H1 (cell line): ENCODE measurements around the gene CD7. TPM values are rescaled to one million over a fixed set of nuclear protein-coding genes. Genes with fewer than 3 reads are reported as not detected.

Experiments
- CTCF ChIA-PET: fragments of 300-600 bp; sonication (Branson Sonifier 250); formaldehyde crosslinking; loops from one replicate; lab custom pipeline; 2021; ENCODE audit not compliant: partially characterized antibody; lab: Charles Lee
- POLR2A ChIA-PET: fragments of 300-600 bp; sonication (Branson Sonifier 250); formaldehyde crosslinking; loops from one replicate; lab custom pipeline; 2021; ENCODE audit warnings: inconsistent platforms; ENCODE audit not compliant: partially characterized antibody; lab: Charles Lee
- DNase-seq, 2 experiments: peaks; one replicate each; pipeline versions ENCODE4 v3.0.0 to v3.0.0-alpha.2; 2010 to 2022; ENCODE audit warnings: low spot score in 2 of 2, low read depth in 1 of 2, mixed read lengths in 1 of 2
- FAIRE-seq: peaks from 2 replicates; lab custom pipeline; 2011; peaks lifted over from hg19 to GRCh38; lab: Jason Lieb, UNC
- H2AFZ ChIP-seq: 2 replicates; pipeline ENCODE4 v1.8.1; 2012; ENCODE audit warnings: low read length, inconsistent platforms
- H2AK5ac ChIP-seq: 2 replicates; pipeline ENCODE4 v1.6.1; 2013; ENCODE audit warnings: low read depth, low read length
- H2BK120ac ChIP-seq: replicated peaks from 2 replicates; pipeline ENCODE3; 2013; ENCODE audit warnings: low read depth, low read length, inconsistent platforms
- H2BK12ac ChIP-seq: 2 replicates; pipeline ENCODE4 v1.6.1; 2013; ENCODE audit warnings: low read depth, low read length
- H2BK15ac ChIP-seq: 2 replicates; pipeline ENCODE4 v1.6.1; 2013; ENCODE audit warnings: low read length
- H2BK20ac ChIP-seq: 2 replicates; pipeline ENCODE4 v1.6.1; 2013; ENCODE audit warnings: low read length
- H2BK5ac ChIP-seq: 2 replicates; pipeline ENCODE4 v1.6.1; 2013; ENCODE audit warnings: low read depth, low read length
- H3K14ac ChIP-seq: 2 replicates; pipeline ENCODE4 v1.6.1; 2013; ENCODE audit warnings: inconsistent platforms; ENCODE audit not compliant: insufficient read length
- H3K18ac ChIP-seq: 2 replicates; pipeline ENCODE4 v1.6.1; 2013; ENCODE audit warnings: low read length; ENCODE audit errors: extremely low read depth
- H3K23ac ChIP-seq: 2 replicates; pipeline ENCODE4 v1.6.1; 2013; ENCODE audit warnings: inconsistent platforms; ENCODE audit not compliant: insufficient read length
- H3K23me2 ChIP-seq: 2 replicates; pipeline ENCODE4 v1.6.1; 2013; ENCODE audit warnings: low read depth, low read length
- H3K27ac ChIP-seq: 2 replicates; pipeline ENCODE4 v1.6.1; 2011; ENCODE audit warnings: low read depth, low read length, inconsistent platforms
- H3K27me3 ChIP-seq, 4 experiments: replicated peaks in 1 of 4; 1 replicate in 1 of 4; 2 replicates in 3 of 4; pipeline versions ENCODE4 v1.6.1 to v1.8.1; 2011 to 2013; ENCODE audit warnings: low read length in 3 of 4, mild to moderate bottlenecking in 3 of 4, inconsistent platforms in 2 of 4, mixed read lengths in 2 of 4, moderate library complexity in 1 of 4; ENCODE audit not compliant: control insufficient read depth in 3 of 4, insufficient read depth in 3 of 4; ENCODE audit errors: extremely low read depth in 1 of 4
- H3K36me3 ChIP-seq, 4 experiments: 2 replicates each; pipeline versions ENCODE4 v1.6.1 to v1.8.1; 2011 to 2013; ENCODE audit warnings: mild to moderate bottlenecking in 4 of 4, low read length in 3 of 4, moderate library complexity in 2 of 4, control low read depth in 1 of 4, inconsistent platforms in 1 of 4; ENCODE audit not compliant: insufficient read depth in 4 of 4, control insufficient read depth in 2 of 4
- H3K4ac ChIP-seq: replicated peaks from 2 replicates; pipeline ENCODE3; 2013; ENCODE audit warnings: low read length, low read depth, mixed read lengths, inconsistent platforms; ENCODE audit not compliant: insufficient read length
- H3K4me1 ChIP-seq, 4 experiments: replicated peaks in 1 of 4; 1 replicate in 1 of 4; 2 replicates in 3 of 4; pipeline versions ENCODE4 v1.6.1 to v1.8.1; 2011 to 2013; ENCODE audit warnings: low read length in 3 of 4, inconsistent platforms in 2 of 4, mixed read lengths in 1 of 4; ENCODE audit not compliant: insufficient read depth in 4 of 4, control insufficient read depth in 3 of 4
- H3K4me2 ChIP-seq, 2 experiments: 2 replicates each; pipeline versions ENCODE4 v1.6.1 to v1.8.1; 2011 to 2013; ENCODE audit warnings: low read depth in 2 of 2, low read length in 2 of 2, control low read depth in 1 of 2, inconsistent platforms in 1 of 2, mild to moderate bottlenecking in 1 of 2; ENCODE audit not compliant: insufficient read depth in 1 of 2
- H3K4me3 ChIP-seq, 4 experiments: fragments of 200-600, 300-600 bp in 1 of 4; sonication (generic), shearing (Covaris generic), sonication (Bioruptor Twin) in 1 of 4; 2 replicates each; pipeline versions ENCODE4 v1.5.1 to v1.8.1; 2011 to 2016; ENCODE audit warnings: low read length in 4 of 4, low read depth in 3 of 4, control low read depth in 2 of 4, inconsistent platforms in 2 of 4, mild to moderate bottlenecking in 2 of 4, mixed read lengths in 1 of 4, moderate library complexity in 1 of 4; ENCODE audit not compliant: insufficient read depth in 2 of 4; ENCODE audit errors: extremely low read depth in 1 of 4
- H3K56ac ChIP-seq: replicated peaks from 2 replicates; pipeline ENCODE3; 2013; ENCODE audit warnings: low read depth, mild to moderate bottlenecking, mixed read lengths, low read length, inconsistent platforms; ENCODE audit not compliant: insufficient read length
- H3K79me1 ChIP-seq: 2 replicates; pipeline ENCODE4 v1.6.1; 2013; ENCODE audit warnings: low read depth, low read length, control low read depth
- H3K79me2 ChIP-seq, 2 experiments: 2 replicates each; pipeline versions ENCODE4 v1.6.1 to v1.8.1; 2012 to 2013; ENCODE audit warnings: low read length in 2 of 2, mild to moderate bottlenecking in 2 of 2, inconsistent platforms in 1 of 2; ENCODE audit not compliant: insufficient read depth in 2 of 2, control insufficient read depth in 1 of 2
- H3K9ac ChIP-seq, 4 experiments: replicated peaks in 1 of 4; 1 replicate in 1 of 4; 2 replicates in 3 of 4; pipeline versions ENCODE4 v1.6.1 to v1.8.1; 2011 to 2013; ENCODE audit warnings: low read depth in 3 of 4, low read length in 3 of 4, control low read depth in 2 of 4, mild to moderate bottlenecking in 2 of 4, moderate library complexity in 2 of 4, inconsistent platforms in 1 of 4; ENCODE audit errors: extremely low read depth in 1 of 4
- H3K9me3 ChIP-seq, 2 experiments: 2 replicates each; pipeline versions ENCODE4 v1.6.1 to v1.8.1; 2012 to 2013; ENCODE audit warnings: mild to moderate bottlenecking in 2 of 2, moderate library complexity in 2 of 2, control low read depth in 1 of 2, inconsistent platforms in 1 of 2, low read depth in 1 of 2, low read length in 1 of 2, mixed read lengths in 1 of 2; ENCODE audit not compliant: insufficient read depth in 2 of 2
- H4K20me1 ChIP-seq, 2 experiments: replicated peaks in 1 of 2; 2 replicates each; pipeline versions ENCODE3 to v1.8.1; 2011 to 2013; ENCODE audit warnings: inconsistent platforms in 2 of 2, low read length in 2 of 2, mild to moderate bottlenecking in 1 of 2; ENCODE audit not compliant: insufficient read depth in 2 of 2, control insufficient read depth in 1 of 2
- H4K5ac ChIP-seq: 2 replicates; pipeline ENCODE4 v1.6.1; 2013; ENCODE audit warnings: low read length, low read depth, mixed read lengths, inconsistent platforms; ENCODE audit not compliant: insufficient read length
- H4K8ac ChIP-seq: 2 replicates; pipeline ENCODE4 v1.8.0; 2013; ENCODE audit warnings: mild to moderate bottlenecking, moderate library complexity, low read length, inconsistent platforms; ENCODE audit not compliant: insufficient read depth; ENCODE audit errors: extremely low read depth
- H4K91ac ChIP-seq: replicated peaks from 2 replicates; pipeline ENCODE3; 2013; ENCODE audit warnings: low read length, mixed read lengths, inconsistent platforms; ENCODE audit not compliant: insufficient read length
- CHD2 ChIP-seq: IDR thresholded peaks from 2 replicates; pipeline ENCODE4 v1.6.1; 2012; ENCODE audit warnings: low read length, improper control_type of control experiment
- NRF1 ChIP-seq: IDR thresholded peaks from 2 replicates; pipeline ENCODE4 v1.6.1; 2011; ENCODE audit warnings: mild to moderate bottlenecking, low read depth, low read length, improper control_type of control experiment
- POLR2A ChIP-seq, 2 experiments: IDR thresholded peaks; 1 replicate in 1 of 2; 2 replicates in 1 of 2; pipeline ENCODE4 v1.6.1; 2011; ENCODE audit warnings: low read depth in 2 of 2, low read length in 2 of 2, mild to moderate bottlenecking in 2 of 2; ENCODE audit errors: control extremely low read depth in 1 of 2
- SP1 ChIP-seq: IDR thresholded peaks from 2 replicates; pipeline ENCODE4 v1.6.1; 2011; ENCODE audit warnings: low read depth, low read length
- WGBS, 2 experiments: shearing (Covaris generic) in 1 of 2; methylation state at CpG; one replicate each; pipeline versions ENCODE4 v1.1.6 to v1.1.7; 2013 to 2015; ENCODE audit warnings: low lambda C conversion rate in 2 of 2, mixed read lengths in 2 of 2, inconsistent platforms in 1 of 2, low coverage in 1 of 2, missing lambda C conversion rate in 1 of 2; ENCODE audit not compliant: insufficient replicate concordance in 2 of 2, insufficient coverage in 1 of 2, insufficient read length in 1 of 2; ENCODE audit errors: extremely low coverage in 1 of 2, missing lambda C conversion rate in 1 of 2; 5-methylcytosine and 5-hydroxymethylcytosine counted together
- polyA plus RNA-seq, 7 experiments: library from polyadenylated mRNA; depleted of rRNA in 3 of 7; stranded (reverse) in 5 of 7; unstranded in 2 of 7; fragments of >200 nt in 5 of 7; fragments of 200-250 nt in 2 of 7; gene quantifications; 1 replicate in 5 of 7; 2 replicates in 1 of 7; 4 replicates in 1 of 7; pipeline versions ENCODE4 v1.2.1 to v1.2.3, GENCODE V29; 2011 to 2013; ENCODE audit warnings: missing spikeins in 2 of 7, mixed read lengths in 2 of 7
- total RNA-seq: library from RNA; stranded (reverse); fragmentation: NEBNext Ultra II Directional; extraction: Animal tissue kit (Norgen Biotek cat#: 25700); gene quantifications from 2 replicates; pipeline ENCODE4 v1.2.1, GENCODE V29; 2021

The CD7 gene
- total and polyA plus RNA-seq, 2 of the 8 experiments (the other 6 are each of a cell fraction or from before 2014, with no cell fraction given): 0.83 to 0.86 TPM

GRCh38 chr17:82348866-82349265 is 31.5 kb upstream of the CD7 start:
- no peak for DNase-seq
- TF ChIP-seq SP1 (no peak), NRF1 (no peak), CHD2 (no peak), POLR2A (IDR thresholded peaks at IDR 0.05; ENCODE audit: control extremely low read depth in 1 of 2, low read depth in 2 of 2, low read length in 2 of 2) (no peak)

More at GRCh38 chr17:82348866-82349265, 31.5 kb upstream of the CD7 start:
- H3K23ac ChIP-seq: no peak overlapping the region
- H3K27me3 ChIP-seq: no peaks in the 10 kb centered on the region; a peak in 1 of 7 replicates
- no peak overlapping the region for H3K18ac ChIP-seq
- FAIRE-seq: no peak
- no peak overlapping the region for H3K14ac ChIP-seq
- no peak overlapping the region for H2BK12ac ChIP-seq
- H4K8ac ChIP-seq: peak overlapping the region; percentile 65; the same call in 1 of the 2 replicates
- no peaks in the 10 kb centered on the region; a peak in 1 of 7 replicates for H3K4me1 ChIP-seq
- H3K23me2 ChIP-seq: no peaks in the 10 kb centered on the region
- no peak overlapping the region for H2BK5ac ChIP-seq
- no peak overlapping the region for H3K4me2 ChIP-seq
- H3K79me1 ChIP-seq: no peaks in the 10 kb centered on the region
- no peak overlapping the region for H3K27ac ChIP-seq
- no peaks in the 10 kb centered on the region for H3K79me2 ChIP-seq
- H3K9ac ChIP-seq: no peak overlapping the region
- H4K91ac ChIP-seq: no peak overlapping the region
- H3K4ac ChIP-seq: no peak overlapping the region
- H2AFZ ChIP-seq: no peak overlapping the region
- H2AK5ac ChIP-seq: no peak overlapping the region
- no peak overlapping the region for H4K5ac ChIP-seq
- no peak overlapping the region for H3K4me3 ChIP-seq
- no peak overlapping the region for H3K56ac ChIP-seq
- H2BK20ac ChIP-seq: no peak overlapping the region
- POLR2A ChIA-PET: no interaction called here
- H4K20me1 ChIP-seq: no peaks in the 10 kb centered on the region
- CTCF ChIA-PET: interaction anchor here (1.3 to 1.8 kb wide), 3 partner anchors 17 to 127 kb away, joined by 3 to 6 read pairs (median 4); no protein-coding TSS in a partner anchor
- H3K36me3 ChIP-seq: no peaks in the 10 kb centered on the region
- no peak overlapping the region for H2BK15ac ChIP-seq
- H3K9me3 ChIP-seq: no peaks in the 10 kb centered on the region
- WGBS, 2 experiments: 87% methylated on average over 11 of the region's 11 CpGs; no CpG with 5 or more reads in 1 of the 2 experiments
- H2BK120ac ChIP-seq: no peak overlapping the region
